Neutrophil (primary cell): Measurements from ENCODE around the gene IPO9.

Source experiments
- H3K27ac ChIP-seq: fragments of 200-600 bp; sonication (generic); 2 replicates; pipeline ENCODE4 v1.5.1; 2016; ENCODE audit warnings: mild to moderate bottlenecking, moderate library complexity
- H3K27me3 ChIP-seq: fragments of 200-600 bp; sonication (generic); 2 replicates; pipeline ENCODE4 v1.6.0; 2016; ENCODE audit warnings: mild to moderate bottlenecking
- H3K36me3 ChIP-seq: fragments of 200-600 bp; sonication (generic); 2 replicates; pipeline ENCODE4 v1.5.1; 2017
- H3K4me1 ChIP-seq, 2 experiments: fragments of 200-600 bp in 1 of 2; sonication (generic) in 1 of 2; 1 replicate in 1 of 2; 2 replicates in 1 of 2; pipeline versions ENCODE4 v1.5.1 to v1.6.1; 2013 to 2016; ENCODE audit warnings: low read depth in 1 of 2, low read length in 1 of 2, mild to moderate bottlenecking in 1 of 2, moderate library complexity in 1 of 2; ENCODE audit not compliant: control insufficient read depth in 1 of 2, insufficient read depth in 1 of 2
- H3K4me3 ChIP-seq, 2 experiments: fragments of 200-600 bp in 1 of 2; sonication (generic) in 1 of 2; 1 replicate in 1 of 2; 2 replicates in 1 of 2; pipeline ENCODE4 v1.5.1; 2013 to 2016; ENCODE audit warnings: low read depth in 1 of 2, low read length in 1 of 2, mild to moderate bottlenecking in 1 of 2, moderate library complexity in 1 of 2
- H3K9me3 ChIP-seq: fragments of 200-600 bp; sonication (generic); 2 replicates; pipeline ENCODE4 v1.5.1; 2016
- CTCF ChIP-seq: fragments of 200-600 bp; sonication (generic); IDR thresholded peaks from 2 replicates; pipeline ENCODE4 v1.5.1; 2016; ENCODE audit warnings: antibody characterized with exemption

The IPO9 gene

GRCh38 chr1:201903135-201903534 is 74.2 kb downstream of the IPO9 start:
- Histone ChIP-seq H3K9me3 (no peaks in the 10 kb centered on the region), H3K27ac (no peak overlapping the region)
- TF ChIP-seq CTCF, result no peak

GRCh38 chr1:201904579-201904978 is 75.6 kb downstream of the IPO9 start:
- H3K27ac ChIP-seq, result no peak overlapping the region
- TF ChIP-seq CTCF, result no peak
- peaks cover 8% of the 10 kb centered on the region for H3K27me3 ChIP-seq
- H3K4me1 ChIP-seq, result no peaks in the 10 kb centered on the region
- H3K4me3 ChIP-seq, result no peak overlapping the region
- H3K36me3 ChIP-seq, result no peaks in the 10 kb centered on the region
- H3K9me3 ChIP-seq, result no peaks in the 10 kb centered on the region

More at GRCh38 chr1:201903135-201903534, 74.2 kb downstream of the IPO9 start:
- Histone ChIP-seq H3K4me1 (no peaks in the 10 kb centered on the region), H3K4me3 (no peak overlapping the region), H3K36me3 (no peaks in the 10 kb centered on the region), H3K27me3 (peaks cover 8% of the 10 kb centered on the region)

- Histone ChIP-seq H3K4me3 (no peak overlapping the region), H3K27me3 (peaks cover 6% of the 10 kb centered on the region), H3K9me3 (no peaks in the 10 kb centered on the region), H3K4me1 (no peaks in the 10 kb centered on the region), H3K36me3 (no peaks in the 10 kb centered on the region), H3K27ac (no peak overlapping the region)
- TF ChIP-seq CTCF, result no peak
Observed at GRCh38 chr1:201905234-201905890, 76.4 kb downstream of the IPO9 start.

GRCh38 chr1:201906336-201906735 is 77.4 kb downstream of the IPO9 start:
- TF ChIP-seq CTCF, result no peak
- Histone ChIP-seq H3K9me3 (no peaks in the 10 kb centered on the region), H3K27ac (no peak overlapping the region), H3K4me1 (no peaks in the 10 kb centered on the region), H3K27me3 (no peaks in the 10 kb centered on the region), H3K36me3 (no peaks in the 10 kb centered on the region), H3K4me3 (no peak overlapping the region)

- no peaks in the 10 kb centered on the region for H3K36me3 ChIP-seq
- no peak for TF ChIP-seq CTCF
- H3K4me3 ChIP-seq, result no peak overlapping the region
- H3K4me1 ChIP-seq, result no peaks in the 10 kb centered on the region
- no peaks in the 10 kb centered on the region for H3K27me3 ChIP-seq
- no peaks in the 10 kb centered on the region for H3K9me3 ChIP-seq
- H3K27ac ChIP-seq, result no peak overlapping the region
Observed at GRCh38 chr1:201907621-201908020, 78.7 kb downstream of the IPO9 start.
